NT2/D1 (cell line): ENCODE results near the gene ST6GAL2.

Source experiments
- SUZ12 ChIP-seq: IDR thresholded peaks from 2 replicates; pipeline ENCODE4 v1.6.1; 2011; ENCODE audit not compliant: insufficient read length, insufficient read depth; ENCODE audit errors: extremely low read depth
- YY1 ChIP-seq: IDR thresholded peaks from 2 replicates; pipeline ENCODE4 v1.6.1; 2011; ENCODE audit not compliant: insufficient read length, insufficient read depth
- ZNF274 ChIP-seq: IDR thresholded peaks from 2 replicates; pipeline ENCODE4 v1.6.1; 2011; ENCODE audit warnings: mild to moderate bottlenecking, low read depth, low read length

- no peak for TF ChIP-seq YY1
- no peak for TF ChIP-seq ZNF274
- no peak for TF ChIP-seq SUZ12
Observed at GRCh38 chr2:106771811-106772210, 114.2 kb downstream of the ST6GAL2 start.
